Stimulated activated CD8-positive, alpha-beta memory T cell treated with anti-CD3 and anti-CD28 coated beads, Interleukin-7, amount 100 ng/mL, for 4 hours (primary cell): ENCODE results near the gene KIRREL3.
A peak's percentile ranks its signal among the peaks of the same experiment; 100 is the strongest.

Experiments used
- DNase-seq, 2 donors: peaks; one replicate each; pipeline ENCODE4 v3.0.0-alpha.2; 2020; ENCODE audit warnings: low read depth in 2 of 2

KIRREL3 gene

GRCh38 chr11:126997196-126997595 is 3.4 kb downstream of the KIRREL3 start:
- DNase-seq = no peak

GRCh38 chr11:126996036-126996804 is 4.3 kb downstream of the KIRREL3 start:
- DNase-seq = no peak

GRCh38 chr11:126993599-126993998 is 7.0 kb downstream of the KIRREL3 start:
- DNase-seq = no peak

- DNase-seq = no peak
Observed at GRCh38 chr11:126992804-126993111, 7.8 kb downstream of the KIRREL3 start.

GRCh38 chr11:126992065-126992803 is 8.3 kb downstream of the KIRREL3 start:
- no peak for DNase-seq

GRCh38 chr11:126991596-126991995 is 9.0 kb downstream of the KIRREL3 start:
- no peak for DNase-seq

GRCh38 chr11:126990716-126991480 is 9.7 kb downstream of the KIRREL3 start:
- no peak for DNase-seq

- DNase-seq = peak in 1 of 2 donors; percentile 10
Observed at GRCh38 chr11:126989942-126990715, 10.4 kb downstream of the KIRREL3 start.

- no peak for DNase-seq
Observed at GRCh38 chr11:126988655-126989054, 11.9 kb downstream of the KIRREL3 start.

GRCh38 chr11:126981635-126982034 is 18.9 kb downstream of the KIRREL3 start:
- no peak for DNase-seq

GRCh38 chr11:126978911-126979310 is 21.7 kb downstream of the KIRREL3 start:
- DNase-seq = no peak

GRCh38 chr11:126978165-126978564 is 22.4 kb downstream of the KIRREL3 start:
- no peak for DNase-seq

- DNase-seq = no peak
Observed at GRCh38 chr11:126973051-126973450, 27.5 kb downstream of the KIRREL3 start.

- DNase-seq = no peak
Observed at GRCh38 chr11:126971305-126971704, 29.3 kb downstream of the KIRREL3 start.

- DNase-seq = no peak
Observed at GRCh38 chr11:126969865-126970479, 30.6 kb downstream of the KIRREL3 start.

GRCh38 chr11:126968915-126969314 is 31.7 kb downstream of the KIRREL3 start:
- DNase-seq = no peak

- no peak for DNase-seq
Observed at GRCh38 chr11:126965331-126965730, 35.2 kb downstream of the KIRREL3 start.

- DNase-seq = no peak
Observed at GRCh38 chr11:126963603-126964363, 36.8 kb downstream of the KIRREL3 start.

GRCh38 chr11:126963115-126963514 is 37.5 kb downstream of the KIRREL3 start:
- no peak for DNase-seq

- DNase-seq = no peak
Observed at GRCh38 chr11:126959700-126960099, 40.9 kb downstream of the KIRREL3 start.

- DNase-seq = no peak
Observed at GRCh38 chr11:126956635-126957034, 43.9 kb downstream of the KIRREL3 start.
